GM21515 (cell line): Measurements from ENCODE around the gene USP20.

Experiments
- ATAC-seq: cut with Tn5 transposase; IDR thresholded peaks from one replicate; pipeline ENCODE4 v1.9.1; 2021; ENCODE audit not compliant: unreplicated experiment

USP20 gene

DNA sequence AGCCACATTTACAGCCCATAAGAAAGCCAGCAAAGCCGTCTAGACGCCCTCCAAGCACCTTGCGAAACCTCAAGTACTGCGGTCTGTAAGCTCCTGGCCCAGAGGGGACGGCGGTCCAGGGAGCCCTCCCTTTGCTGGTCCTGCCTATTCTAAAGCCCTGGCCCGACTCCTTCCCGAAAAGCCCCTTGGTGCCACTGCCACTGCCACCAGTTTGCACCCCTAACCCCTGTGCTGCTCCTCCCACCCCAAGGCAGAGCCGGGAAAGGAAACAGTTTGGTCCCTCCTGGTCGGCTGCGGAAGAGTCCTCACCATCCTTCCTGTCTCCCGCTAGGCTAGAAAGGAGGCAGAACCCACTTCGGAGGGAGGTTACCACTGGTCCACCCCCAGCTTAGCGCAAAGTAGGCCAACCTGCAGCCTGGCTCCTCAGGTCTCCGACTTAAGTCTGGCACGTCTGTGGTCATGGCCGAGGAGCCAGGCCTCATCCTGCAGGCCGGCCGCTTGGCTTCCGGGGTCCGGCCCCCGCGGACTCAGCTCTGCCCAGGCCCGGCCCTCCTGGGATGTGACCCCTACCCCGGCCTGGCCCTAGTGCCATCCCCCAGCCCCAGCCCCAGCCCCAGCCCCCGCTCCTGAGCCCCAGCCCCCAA lies 12.2 kb upstream of the USP20 start:
- no peak for ATAC-seq

DNA sequence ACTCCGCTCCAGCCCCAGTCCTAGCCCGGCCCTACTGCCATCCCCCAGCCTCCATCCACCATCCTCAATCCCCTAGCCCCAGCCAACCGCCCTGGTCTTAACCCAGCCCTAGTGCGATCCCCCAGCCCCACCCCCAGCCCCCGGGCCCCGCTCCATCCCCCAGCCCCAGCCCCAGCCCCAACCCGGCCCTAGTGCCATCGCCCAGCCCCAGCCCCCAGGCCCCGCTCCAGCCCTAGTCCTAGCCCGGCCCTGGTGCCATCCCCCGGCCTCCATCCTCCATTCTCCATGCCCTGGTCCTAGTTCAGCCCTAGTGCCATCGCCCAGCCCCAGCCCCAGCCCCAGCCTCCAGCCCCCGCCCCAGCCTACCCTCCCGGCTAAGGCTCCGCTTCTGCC lies 11.7 kb upstream of the USP20 start:
- no peak for ATAC-seq

DNA sequence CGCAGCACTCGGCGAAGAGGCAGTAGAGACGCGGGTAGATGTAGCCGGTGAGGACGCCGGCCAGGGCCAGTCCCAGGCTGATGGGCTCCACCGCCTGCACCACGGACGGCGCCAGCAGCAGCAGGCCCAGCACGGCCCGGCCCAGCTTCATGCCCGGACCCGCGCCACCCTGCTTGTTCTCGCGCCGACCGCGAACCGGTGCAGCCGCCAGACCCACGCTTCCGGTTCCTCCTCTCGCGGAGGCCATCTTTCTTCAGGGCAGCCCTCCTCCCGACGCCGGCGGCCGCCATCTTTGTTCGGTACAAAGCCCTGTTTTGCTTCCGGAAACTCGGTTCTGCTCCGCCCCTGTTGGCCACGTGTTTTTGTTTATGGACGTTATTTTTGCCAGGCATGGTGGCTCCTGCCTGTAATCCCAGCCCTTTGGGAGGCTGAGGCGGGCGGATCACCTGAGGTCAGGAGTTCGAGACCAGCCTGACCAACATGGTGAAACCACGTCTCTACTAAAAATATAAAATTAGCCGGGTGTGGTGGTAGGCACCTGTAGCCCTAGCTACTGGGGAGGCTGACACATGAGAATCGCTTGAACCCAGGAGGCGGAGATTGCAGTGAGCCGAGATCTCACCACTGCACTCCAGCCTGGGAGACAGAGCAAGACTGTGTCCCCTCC lies 11.2 kb upstream of the USP20 start, which contains the start of gene TOR1A:
Gene TOR1A (minus strand): TSS at position 202 of the 667 bp plus-strand sequence. CDS start 51 bp downstream, at position 151.
- ATAC-seq, result peak; percentile 82

- ATAC-seq, result no peak
Observed at GRCh38 chr9:129826344-129826743, 8.9 kb upstream of the USP20 start.

- no peak for ATAC-seq
Observed at GRCh38 chr9:129826759-129827158, 8.5 kb upstream of the USP20 start.

DNA sequence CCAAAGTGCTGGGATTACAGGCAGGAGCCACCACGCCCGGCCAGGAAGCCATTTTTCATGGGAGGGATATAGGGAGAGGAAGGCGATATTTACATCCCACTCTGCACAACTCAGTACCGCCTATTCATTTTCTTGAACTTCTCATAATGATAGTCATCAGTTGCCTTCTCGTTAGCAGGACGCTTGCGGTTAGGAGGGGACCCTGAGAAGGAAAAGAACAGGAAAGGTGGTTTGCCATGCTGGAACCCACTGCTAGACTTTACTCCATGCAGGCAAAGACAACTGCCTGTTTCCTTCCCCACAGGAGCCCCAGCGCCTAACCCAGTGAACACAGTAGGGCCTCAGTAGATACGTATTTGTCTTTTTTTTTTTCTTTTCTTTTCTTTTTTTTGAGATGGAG lies 7.2 kb upstream of the USP20 start:
- ATAC-seq, result no peak

GRCh38 chr9:129828969-129829368 lies 6.3 kb upstream of the USP20 start:
- ATAC-seq, result no peak

GRCh38 chr9:129832982-129833381 lies 2.3 kb upstream of the USP20 start:
- no peak for ATAC-seq

GRCh38 chr9:129834489-129835127 lies 650 bp upstream of the USP20 start:
- ATAC-seq, result peak; percentile 16

DNA sequence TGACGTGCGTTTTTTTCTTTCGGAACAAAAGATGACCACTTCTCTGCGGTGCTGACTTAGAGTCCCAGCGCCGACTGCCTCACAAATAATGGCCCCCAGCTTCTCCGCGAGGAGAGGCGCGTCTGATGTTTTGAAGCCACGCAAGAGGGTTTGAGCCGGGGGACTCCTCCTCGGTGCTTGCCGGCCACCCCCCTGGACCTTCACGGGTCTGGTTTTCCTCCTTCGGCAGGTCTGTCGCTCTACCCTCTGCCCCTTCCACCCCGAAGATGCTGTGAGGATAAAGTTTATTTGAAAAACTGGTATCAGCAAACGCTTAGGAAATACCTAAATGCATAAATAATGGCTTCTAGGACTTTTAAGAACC lies 584 bp downstream of the USP20 start:
- no peak for ATAC-seq

DNA sequence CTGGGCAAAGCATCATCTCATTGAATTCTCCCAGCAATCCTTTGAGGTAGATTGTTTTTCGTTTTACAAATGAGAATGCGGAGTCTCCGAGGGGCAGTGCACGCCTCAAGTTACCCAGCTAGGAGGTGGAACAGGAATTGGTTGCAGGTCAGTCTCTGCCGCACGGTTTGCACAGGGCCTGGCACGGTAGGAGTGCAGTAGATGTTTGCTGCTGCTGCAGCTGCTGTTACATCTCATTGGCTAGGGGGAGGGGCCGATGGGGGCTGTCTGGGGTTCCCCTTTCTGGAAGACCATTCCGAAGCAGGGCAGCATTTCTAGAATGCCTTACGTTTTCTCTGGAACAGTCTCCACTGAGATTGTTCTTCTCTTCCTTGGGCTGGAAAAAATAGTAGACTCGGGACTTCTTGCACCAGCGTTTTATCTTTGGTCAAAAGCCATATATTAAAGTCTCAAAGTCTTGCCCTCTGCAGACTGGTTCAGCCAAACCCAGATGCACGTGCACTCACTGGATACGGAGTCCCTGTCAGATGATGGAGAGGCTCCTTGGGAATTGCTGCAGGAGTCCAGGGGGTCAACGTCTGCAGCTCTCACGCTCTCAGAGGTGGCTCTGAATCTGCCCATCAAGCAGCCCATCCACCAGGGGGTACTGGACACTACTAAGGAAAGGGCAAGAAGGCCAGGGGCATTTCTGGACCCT lies 1.2 kb downstream of the USP20 start:
- ATAC-seq, result no peak

DNA sequence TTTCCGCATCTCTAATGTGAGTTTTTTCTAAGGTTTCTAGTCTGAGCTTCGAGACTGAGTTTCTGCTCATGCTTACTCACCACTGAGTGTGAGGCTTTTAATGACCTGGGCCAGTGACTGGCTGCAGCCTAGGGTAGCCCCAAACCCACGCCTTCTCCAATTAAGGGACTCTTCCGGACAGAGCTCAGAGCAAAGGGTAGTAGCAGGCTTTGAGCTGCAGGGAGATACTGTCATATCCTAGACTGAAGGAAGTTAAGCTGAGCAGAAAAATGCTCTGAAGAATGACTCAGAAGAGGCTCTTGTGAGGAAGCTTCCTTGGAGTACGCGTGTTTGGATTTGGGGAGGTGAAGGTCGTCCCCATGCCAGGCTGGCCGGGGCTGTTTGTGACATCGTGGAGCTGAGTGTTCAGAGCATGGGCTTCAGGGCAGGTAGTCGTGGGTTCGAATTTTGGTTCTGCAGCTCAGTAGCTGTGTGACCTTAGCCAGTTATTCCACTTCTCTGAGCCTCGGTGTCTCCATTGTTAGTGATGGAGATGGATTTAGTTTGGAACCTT lies 3.5 kb downstream of the USP20 start:
- ATAC-seq, result no peak

DNA sequence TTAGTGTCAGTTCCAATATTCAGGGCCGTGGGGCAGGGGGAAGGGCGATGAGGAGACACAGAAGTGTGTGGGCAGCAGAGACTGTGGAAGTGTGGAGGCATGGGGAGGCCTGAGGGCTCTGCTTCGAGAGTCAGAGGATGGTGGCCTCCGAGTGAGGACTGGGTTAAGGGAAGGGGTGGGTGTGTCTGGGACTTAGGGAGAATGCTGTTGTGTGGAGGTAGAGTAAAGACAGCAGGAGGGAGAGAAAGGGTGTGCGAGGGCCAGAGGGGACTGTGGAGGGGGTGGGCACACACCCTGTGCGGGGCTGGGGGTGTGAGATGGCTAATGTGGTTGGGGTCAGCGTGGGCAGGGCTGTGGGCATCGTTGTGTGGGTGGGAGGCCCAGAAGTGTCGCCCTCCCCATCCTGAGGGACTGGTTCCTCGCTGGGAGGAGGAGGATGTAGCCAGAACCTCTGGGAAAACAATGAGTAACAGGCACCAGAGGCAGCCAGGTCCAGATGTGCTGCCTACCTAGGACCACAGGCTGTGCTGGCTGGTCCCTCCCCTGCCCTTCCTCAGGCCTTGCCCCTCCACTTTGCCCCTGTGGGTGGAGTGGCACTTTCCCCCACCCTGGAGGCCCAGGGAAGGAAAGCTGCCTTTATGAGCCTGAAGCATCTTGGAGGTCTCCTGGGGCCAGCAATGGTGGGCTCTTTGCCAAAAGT lies 4.2 kb downstream of the USP20 start:
- ATAC-seq, result no peak

DNA sequence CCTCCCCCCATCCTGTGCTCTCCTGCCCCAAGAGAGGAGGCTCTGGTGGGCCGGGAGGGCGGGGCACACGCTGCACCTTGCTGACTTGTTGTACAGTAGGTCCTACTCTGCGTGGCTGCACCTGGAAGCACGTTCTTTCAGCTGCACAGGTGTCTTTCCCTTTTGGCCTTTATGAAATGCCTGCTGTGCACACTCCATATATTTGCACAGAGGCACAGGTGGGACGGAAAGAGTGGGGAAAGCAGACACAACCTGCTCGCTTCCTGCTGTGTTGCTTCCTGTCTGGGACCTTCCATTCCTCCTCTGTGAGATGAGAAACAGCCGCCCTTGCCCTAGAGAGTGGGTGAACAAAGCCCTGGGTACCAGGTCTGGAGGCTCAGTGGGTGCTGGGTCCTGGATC lies 4.8 kb downstream of the USP20 start:
- ATAC-seq, result no peak

- no peak for ATAC-seq
Observed at GRCh38 chr9:129841071-129841470, 5.8 kb downstream of the USP20 start.

DNA sequence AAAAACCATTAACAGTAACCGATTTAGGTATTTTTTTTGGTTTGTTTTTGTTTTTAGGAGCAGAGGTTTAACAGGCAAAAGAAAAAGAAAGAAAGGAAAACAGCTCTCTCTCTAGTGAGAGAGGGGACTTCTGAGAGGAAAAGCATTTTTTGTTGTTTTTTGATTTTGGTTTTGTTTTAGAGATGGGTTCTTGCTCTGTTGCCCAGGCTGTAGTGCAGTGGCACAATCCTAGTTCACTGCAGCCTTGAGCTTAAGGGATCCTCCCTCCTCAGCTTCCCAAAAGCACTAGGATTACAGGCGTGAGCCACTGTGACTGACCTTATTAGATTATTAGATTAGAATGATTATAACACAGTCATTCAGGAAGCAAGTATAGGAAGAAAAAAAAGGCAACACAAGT lies 10.1 kb downstream of the USP20 start:
- no peak for ATAC-seq

GRCh38 chr9:129848712-129849441 lies 13.6 kb downstream of the USP20 start:
- no peak for ATAC-seq

DNA sequence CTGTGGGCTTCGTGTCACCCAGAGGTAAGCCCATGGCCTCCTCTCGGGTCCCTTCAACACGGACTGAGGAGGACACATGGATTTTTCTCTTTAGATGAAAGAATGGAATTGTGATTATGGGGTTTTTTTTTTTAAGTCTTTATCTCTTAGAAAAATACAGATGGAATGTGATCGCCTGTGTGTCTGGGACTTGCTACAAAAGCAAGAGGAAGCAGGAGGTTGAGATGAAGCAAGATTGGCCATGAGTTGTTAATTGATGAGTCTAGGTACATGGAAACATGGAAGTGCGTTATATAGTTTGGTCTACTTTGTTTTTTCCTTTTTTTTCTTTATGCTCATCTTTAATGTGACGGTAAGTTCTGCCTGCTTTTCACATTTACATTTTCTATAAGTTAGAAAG lies 14.6 kb downstream of the USP20 start:
- no peak for ATAC-seq

- ATAC-seq, result no peak
Observed at GRCh38 chr9:129850821-129851550, 15.7 kb downstream of the USP20 start.

DNA sequence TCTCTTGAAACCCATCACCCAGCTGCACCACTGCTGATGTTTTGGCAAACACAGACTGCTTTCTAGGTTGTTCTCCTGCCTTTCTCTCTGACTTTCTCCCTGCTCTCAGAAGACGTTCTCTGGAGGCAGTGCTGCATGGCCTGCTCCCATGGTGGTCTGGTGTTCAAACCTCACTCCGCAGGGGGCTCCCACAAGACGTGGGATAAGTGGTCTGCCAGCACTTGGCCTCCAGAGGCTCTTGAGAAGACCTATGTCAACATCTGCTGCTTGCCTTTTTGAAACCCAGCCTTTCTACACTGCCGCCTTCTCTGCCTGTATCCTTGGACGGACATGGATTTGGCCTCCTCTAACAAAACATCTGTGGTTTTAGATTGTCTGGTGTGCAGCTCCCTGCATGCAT lies 16.6 kb downstream of the USP20 start:
- no peak for ATAC-seq
